Stimulated activated CD4-positive, alpha-beta T cell treated with anti-CD3 and anti-CD28 coated beads, Interleukin-15, amount 100 ng/mL, for 1 hour (primary cell): ENCODE data around the gene RNF25.
"Not testable (repeated sequence)": the region's sequence is repeated elsewhere in the genome, so short reads cannot be mapped to it uniquely, and the experiment has no call there.

Experiments used
- DNase-seq, 2 donors: peaks; one replicate each; pipeline ENCODE4 v3.0.0-alpha.2; 2020; ENCODE audit warnings: low read depth in 1 of 2, low spot score in 1 of 2

Gene RNF25

GRCh38 chr2:218671654-218672566, at the start of gene RNF25, which contains the start of gene STK36:
RNF25 (minus strand) TSS chr2:218672002; CDS start chr2:218671970, 32 bp downstream.
STK36 (plus strand) TSS chr2:218672086; CDS start chr2:218672830, 744 bp downstream.
- peak; percentile 61 to 70 for DNase-seq

- DNase-seq: no peak
Observed at GRCh38 chr2:218721488-218721887, 49.7 kb upstream of the RNF25 start.

GRCh38 chr2:218720048-218721041, 48.5 kb upstream of the RNF25 start:
- no peak for DNase-seq

- DNase-seq: no peak
Observed at GRCh38 chr2:218719457-218719856, 47.7 kb upstream of the RNF25 start.

- no peak for DNase-seq
Observed at GRCh38 chr2:218718058-218718457, 46.3 kb upstream of the RNF25 start.

- DNase-seq: no peak
Observed at GRCh38 chr2:218717262-218717661, 45.5 kb upstream of the RNF25 start.

- no peak for DNase-seq
Observed at GRCh38 chr2:218716070-218716469, 44.3 kb upstream of the RNF25 start.

- DNase-seq: no peak
Observed at GRCh38 chr2:218713922-218714321, 42.1 kb upstream of the RNF25 start.

GRCh38 chr2:218711550-218711929, 39.7 kb upstream of the RNF25 start:
- no peak for DNase-seq

- DNase-seq: peak; percentile 96 to 98
Observed at GRCh38 chr2:218710687-218711549, 39.1 kb upstream of the RNF25 start, which contains the start of gene TTLL4. TTLL4 (plus strand) TSS chr2:218710835; CDS start chr2:218737677, 26,842 bp downstream.

GRCh38 chr2:218710334-218710686, 38.5 kb upstream of the RNF25 start:
- DNase-seq: no peak

GRCh38 chr2:218709908-218710307, 38.1 kb upstream of the RNF25 start:
- DNase-seq: no peak

- DNase-seq: no peak
Observed at GRCh38 chr2:218708086-218708485, 36.3 kb upstream of the RNF25 start.

GRCh38 chr2:218703341-218703740, 31.5 kb upstream of the RNF25 start:
- no peak for DNase-seq

- no peak for DNase-seq
Observed at GRCh38 chr2:218701806-218702205, 30.0 kb upstream of the RNF25 start.

- no peak for DNase-seq
Observed at GRCh38 chr2:218698885-218699284, 27.1 kb upstream of the RNF25 start.

GRCh38 chr2:218694405-218695145, 22.8 kb upstream of the RNF25 start:
- DNase-seq: no peak

- no peak for DNase-seq
Observed at GRCh38 chr2:218691234-218691633, 19.4 kb upstream of the RNF25 start.

GRCh38 chr2:218687400-218688060, 15.7 kb upstream of the RNF25 start:
- not testable (repeated sequence) for DNase-seq
